GM21528 (cell line): ENCODE data around the gene ZBTB46.
A peak's percentile ranks its signal among the peaks of the same experiment; 100 is the strongest.
"Not testable (repeated sequence)": the region's sequence is repeated elsewhere in the genome, so short reads cannot be mapped to it uniquely, and the experiment has no call there.

ENCODE experiments used
- ATAC-seq: cut with Tn5 transposase; IDR thresholded peaks from one replicate; pipeline ENCODE4 v1.9.1; 2021; ENCODE audit warnings: mild to moderate bottlenecking, moderate library complexity; ENCODE audit not compliant: unreplicated experiment, low FRiP score

ZBTB46 gene

DNA sequence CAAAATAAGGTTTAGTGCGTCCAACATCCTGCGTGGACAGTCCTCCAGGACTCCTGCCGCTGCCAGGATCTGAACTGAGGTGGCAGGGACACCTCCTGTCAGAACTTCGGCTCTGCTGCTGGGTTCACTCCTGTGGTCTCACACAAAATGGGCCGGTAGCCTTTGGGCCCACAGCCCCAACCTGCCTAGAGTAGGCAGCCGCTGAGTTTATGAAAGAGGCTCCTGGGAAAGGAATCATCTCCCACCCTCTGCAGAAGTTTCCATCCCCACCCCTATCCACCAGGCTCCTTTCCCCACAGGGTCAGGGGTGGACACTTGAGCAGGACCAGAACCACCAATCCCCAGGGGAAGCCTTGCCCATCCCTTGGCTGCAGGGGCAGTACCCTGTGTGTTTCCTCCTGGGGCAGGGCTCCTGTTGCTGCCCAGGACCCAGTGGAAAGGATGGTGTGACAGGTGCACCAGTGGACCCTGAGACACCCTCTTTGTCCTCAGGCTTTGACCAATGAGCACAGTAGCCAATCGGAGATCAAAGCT, 28.2 kb upstream of the ZBTB46 start:
- ATAC-seq, result no peak

DNA sequence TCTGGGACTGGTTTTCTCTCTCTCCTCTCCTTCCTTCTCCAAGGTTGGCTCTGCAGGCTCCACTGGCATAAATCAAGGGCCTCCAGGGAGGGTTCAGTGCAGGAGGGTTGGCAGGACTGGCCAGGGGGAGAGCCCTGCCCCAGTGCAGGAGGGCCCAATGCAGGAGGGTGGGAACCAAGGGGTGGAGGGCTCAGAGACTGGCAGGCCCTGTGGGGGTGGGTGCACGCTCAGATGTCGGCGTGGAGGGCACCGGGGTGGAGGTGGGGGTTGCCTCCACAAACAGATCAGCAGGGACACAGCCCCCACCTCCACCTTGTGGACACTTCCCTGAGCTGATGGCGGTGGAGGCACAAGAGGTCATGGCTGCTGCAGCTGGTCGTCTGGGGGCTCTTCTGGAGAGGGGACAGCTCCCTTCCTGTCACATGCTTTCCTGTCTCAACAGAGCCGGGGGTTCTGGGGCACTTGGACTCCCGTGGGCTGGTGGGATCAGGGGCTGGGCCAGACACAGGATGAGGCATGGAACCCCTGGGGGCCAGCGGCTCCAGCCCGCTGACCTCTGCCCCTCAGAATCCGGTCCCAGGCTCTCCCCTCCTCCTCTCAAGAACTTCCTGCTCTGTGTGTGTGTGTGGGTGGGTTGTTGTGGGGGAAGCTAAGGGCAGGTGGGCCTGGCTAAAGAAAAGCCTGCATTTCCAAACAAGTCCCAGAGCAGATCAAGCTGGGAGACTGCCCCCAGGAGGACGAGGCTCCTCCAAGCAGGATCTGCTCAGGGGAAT, 27.5 kb upstream of the ZBTB46 start:
- no peak for ATAC-seq

DNA sequence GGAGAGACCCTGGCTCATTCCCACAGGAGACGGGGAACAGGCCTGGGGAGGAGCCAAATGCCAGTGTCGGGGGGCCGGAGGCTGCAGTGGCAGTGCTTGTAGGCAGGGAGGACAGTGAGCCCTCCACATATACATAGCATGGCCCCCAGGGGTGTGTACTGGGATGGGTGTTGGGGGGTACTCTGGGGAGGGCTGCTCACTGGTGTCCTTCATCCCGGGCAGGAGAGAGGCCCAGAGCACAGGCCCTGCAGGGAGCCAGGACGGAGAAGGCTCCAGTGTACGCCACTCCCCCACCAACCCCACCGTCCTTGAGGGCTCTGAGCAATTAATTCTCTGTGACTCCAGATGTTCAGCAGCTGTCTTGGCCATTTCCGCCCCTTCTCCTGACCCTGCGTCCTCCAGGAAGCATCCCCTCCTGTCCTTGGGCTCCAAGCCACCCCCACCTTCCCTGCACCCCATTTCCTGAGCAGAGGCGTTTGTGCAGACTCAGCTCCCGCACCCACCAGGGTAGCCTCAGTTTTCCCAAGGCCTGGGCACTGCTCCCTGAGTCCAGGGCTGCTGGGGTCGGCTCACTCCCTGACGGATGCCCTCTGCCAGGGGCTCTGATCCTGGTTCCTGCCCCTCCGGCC, 26.8 kb upstream of the ZBTB46 start:
- ATAC-seq, result no peak

DNA sequence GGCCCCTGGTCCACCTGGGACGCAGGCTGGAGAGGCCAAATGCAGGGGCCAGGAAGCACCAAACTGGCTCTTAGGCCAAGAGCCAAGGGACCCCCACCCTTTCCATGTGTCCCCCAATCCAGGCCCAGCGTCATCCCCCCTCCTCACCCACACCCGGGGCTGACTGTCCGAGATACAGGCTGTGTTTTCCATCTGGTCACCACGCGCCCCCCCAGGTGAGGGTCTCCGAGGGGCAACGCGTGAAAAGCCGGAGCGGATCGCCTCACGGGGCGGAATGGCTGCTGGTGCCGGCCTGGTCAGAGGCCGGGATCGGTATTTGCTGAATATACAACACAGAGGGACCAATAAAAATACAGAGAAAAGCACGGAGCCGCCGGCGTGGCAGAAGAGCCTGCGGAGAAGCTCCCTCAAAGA, 25.0 kb upstream of the ZBTB46 start:
- ATAC-seq, result no peak

DNA sequence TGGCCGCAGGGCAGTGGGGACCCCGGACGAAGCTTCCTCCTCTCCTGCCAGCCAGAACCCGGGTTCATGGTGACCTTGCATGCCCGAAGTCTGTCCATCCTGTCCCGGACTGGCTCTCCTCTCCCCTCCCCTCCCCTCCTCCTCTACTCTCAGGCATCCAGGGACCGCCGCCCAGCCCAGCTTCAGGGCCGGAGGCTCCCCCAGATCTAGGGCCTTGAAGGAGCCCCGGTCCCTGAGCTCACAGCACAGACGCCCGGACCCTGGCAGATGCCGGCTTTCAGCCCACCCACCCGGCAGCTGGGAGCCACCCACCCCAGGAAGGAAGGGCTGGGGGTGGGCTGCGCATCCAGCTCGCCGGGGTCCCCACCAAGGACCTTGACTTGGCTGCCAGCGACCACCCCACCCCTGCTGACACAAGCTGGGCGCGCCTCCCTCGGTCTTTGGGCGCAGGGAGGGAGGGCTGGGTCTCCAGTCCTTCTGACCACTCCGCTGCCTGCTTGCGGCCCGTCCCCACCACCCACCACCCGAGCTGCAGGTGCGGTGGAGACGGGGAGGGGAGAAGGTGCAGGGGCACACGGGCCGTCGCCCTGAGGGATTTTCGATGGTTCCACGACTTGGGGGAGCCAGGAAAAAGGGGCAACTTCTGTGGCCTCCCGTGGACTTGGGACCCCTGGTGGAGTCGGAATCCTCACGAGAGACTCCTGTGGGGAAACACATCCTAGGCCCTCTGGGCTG, 24.5 kb upstream of the ZBTB46 start:
- no peak for ATAC-seq

DNA sequence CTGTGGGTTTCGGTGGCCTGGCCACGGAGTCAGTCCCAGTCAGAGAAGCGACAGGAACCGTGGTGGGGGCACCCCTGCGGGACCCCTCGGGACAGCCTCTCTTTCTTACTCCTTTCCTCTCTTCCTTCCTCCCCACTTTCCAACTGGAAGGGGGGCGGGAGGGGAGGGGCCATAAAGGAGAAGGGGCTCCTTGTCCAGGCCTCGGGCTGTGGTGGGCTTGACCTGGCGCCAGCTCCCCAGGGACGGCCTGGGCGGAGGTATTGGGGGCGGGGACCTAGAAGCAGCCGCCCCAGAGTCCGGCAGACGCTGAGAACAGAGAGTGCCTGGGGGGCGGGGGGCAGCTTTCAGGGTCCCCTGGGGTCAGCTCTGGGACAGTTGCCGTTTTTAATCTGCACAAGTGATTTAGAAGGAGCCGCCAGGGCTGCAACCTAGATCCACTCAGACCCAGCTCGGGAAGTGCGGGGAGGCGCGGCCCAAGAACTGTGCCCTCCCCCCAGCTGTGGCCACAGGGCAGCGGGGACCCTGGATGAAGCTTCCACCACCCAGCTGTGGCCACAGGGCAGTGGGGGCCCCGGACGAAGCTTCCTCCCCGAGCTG, 23.8 kb upstream of the ZBTB46 start:
- ATAC-seq, result no peak

DNA sequence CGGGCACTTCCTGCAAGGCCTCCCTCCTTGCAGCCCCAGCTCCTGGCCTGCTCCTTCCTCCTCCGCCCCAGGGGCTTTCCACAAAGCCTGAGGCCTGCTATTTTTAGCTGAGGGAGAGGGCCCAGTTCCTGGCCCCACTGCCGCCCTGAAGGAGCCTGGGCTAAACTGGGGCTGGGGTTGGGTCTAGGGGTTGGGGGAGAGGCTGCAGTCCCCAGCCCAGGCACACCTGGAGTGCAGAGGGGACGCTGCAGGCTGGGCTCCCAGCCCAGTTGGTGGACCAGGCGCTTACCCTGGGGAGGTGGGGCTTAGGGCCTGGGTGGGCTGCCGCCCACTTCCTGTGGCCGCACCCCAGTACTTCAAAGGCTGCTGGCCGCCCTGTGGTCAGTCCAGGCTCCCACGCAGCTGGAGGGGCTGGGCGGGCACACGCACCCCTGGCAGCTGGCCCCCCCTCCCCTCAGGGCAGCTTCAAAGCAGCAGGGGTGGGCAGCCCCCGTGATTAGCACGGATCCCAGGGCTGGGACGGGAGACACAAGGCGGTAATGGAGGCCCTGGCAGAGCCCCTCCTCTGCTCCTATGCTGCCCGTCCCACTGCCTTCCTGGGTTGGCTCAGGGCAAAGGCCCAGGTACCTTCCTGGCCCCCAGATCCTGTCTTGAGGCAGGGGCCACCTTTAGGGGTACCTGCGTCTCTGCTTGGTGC, 23.2 kb upstream of the ZBTB46 start:
- ATAC-seq, result no peak

DNA sequence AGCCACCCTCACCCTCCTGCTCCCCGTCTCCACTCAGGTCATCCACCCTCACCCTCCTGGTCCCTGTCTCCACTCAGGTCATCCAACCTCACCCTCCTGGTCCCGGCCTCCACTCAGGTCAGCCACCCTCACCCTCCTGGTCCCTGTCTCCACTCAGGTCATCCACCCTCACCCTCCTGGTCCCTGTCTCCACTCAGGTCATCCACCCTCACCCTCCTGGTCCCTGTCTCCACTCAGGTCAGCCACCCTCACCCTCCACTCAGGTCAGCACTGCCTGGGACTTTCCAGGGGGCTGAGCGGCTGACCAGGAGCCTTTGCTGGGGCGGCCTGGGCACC, 22.6 kb upstream of the ZBTB46 start:
- not testable (repeated sequence) for ATAC-seq

DNA sequence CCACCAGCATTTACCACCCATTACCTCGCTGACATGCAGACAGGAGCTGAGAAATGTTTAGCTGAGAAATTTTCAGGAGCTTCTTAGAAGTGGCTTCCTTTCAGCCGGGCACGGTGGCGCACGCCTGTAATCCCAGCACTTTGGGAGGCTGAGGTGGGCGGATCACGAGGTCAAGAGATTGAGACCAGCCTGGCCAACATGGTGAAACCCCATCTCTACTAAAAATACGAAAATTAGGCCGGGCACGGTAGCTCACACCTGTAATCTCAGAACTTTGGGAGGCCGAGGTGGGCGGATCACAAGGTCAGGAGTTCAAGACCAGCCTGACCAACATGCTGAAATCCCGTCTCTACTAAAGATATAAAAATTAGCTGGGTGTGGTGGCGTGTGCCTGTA, 20.5 kb upstream of the ZBTB46 start:
- not testable (repeated sequence) for ATAC-seq

DNA sequence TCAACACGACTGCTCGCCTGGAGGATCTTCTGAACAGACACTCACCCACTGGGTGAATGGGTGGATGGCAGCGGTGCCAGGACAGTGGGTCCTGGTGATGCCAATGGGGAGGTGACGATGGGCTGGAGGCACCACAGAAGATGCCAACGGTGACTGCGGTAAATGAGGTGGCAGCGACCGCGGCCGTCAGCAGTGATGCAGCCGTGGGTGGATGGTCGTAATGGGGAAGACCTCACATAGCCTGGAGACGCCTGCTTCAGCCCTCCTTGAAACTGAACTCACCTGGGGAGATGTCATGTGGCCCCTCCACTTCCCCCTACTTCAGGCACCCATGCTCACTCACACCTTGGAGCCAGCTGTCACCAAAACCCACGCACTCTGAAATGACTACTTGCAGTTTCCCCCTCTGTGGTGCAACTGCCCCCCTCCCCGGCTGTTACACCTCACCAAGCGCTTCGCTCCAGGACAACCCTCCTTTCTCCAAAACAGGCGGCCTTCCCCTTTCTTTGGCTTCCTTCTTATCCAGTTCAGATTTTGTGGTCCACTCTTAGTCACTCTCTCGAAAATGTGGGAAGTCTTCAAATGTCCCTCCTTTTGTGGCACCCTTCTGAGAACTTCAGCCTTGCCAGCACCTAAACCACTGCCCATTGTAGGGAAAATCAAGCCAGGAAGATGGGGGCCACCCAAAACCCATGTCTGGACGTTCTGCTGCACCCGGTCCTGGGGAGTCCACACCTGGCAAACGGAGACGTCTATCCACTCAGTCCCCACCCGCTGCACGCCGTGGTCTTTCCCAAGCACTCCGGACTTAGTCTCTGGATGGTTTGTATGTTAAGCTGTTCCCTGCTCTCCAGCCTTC, 19.9 kb upstream of the ZBTB46 start:
- ATAC-seq, result peak; percentile 82

DNA sequence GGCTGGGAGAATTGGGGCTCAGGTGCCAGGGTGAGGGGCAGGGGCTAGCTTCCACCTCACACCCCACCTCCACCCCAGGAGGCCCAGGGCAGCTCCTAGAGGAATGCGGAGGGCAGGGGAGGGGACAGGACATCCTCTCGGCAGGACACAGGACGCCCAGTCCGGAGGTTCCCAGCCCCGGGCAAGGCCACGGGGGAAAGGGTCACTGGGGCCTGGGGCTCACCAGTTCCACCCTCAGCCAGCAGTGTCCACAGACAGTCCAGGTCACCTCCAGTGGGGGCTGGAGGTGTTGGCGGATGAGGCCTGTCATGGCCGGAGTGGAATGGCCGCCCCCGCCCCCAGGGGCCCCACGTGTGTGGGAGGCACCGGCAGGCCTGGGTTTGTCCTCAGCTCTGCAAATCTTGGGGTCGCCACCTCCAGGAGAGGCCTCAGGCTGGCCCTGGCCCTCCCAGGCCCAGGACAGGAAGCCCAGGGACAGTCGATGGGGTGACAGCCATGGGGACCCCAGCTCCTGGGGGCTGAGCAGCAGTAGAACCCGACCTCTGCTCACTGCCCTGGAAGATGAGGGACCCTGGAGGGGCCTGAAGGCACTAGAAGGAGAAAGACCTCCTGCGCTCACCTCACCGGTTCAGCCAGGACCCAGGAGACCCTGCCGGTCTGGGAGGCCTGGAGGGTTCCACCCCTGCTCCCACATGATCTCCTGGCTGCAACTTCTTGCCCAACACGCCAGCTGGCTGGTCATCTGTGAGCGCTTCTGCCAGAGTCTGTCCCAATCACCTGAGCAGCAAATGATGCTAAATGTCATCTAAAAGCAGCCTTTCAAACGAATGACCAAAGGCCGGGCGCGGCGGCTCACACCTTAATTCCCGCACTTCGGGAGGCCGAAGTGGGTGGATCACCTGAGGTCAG, 17.2 kb upstream of the ZBTB46 start:
- no peak for ATAC-seq

DNA sequence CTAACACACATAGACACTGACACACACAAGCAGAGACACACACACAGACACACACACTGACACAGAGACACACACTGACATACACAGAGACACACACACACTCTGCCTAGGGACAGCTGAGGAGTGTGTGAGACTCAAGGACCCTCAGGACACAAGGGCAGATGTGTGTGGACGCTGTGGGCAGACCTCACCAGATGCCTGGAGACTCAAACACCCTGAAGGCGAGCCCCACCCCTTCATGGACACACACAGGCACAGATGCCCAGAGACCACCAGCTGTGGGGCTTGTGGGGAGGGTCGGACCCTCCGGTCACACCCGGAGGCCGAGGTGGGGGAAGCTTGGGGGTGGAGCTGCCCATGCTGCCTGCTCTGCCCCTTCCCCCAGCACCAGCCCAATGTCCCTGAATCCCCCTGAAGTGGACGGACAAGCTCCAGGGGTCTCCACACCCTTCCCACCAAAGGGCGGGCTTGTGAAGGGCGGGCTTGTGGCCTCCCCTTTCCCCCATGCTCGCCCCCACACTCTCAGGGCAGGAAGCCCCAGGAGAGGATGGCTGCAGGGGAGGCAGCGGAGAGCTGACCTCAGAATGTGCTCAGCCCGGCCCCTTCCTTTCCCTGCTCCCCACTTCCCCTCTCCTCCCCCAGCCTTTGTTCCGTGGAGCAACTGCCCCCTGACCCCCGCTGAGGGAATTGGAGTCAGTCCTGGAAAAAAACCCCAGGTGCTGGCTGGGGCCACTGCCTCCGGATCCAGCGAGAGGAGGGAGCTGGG, 16.4 kb upstream of the ZBTB46 start:
- ATAC-seq, result no peak

DNA sequence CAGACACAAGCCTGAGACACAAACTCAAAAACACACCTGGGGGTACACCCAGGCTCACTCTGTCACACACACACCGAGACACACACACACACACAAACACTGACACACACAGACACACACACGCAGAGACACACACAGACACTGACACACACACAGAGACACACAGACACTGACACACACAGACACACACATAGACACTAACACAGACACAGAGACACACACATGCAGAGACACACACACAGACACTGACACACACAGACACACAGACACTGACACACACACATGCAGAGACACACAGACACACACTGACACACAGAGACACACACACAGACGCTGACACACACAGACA, 15.8 kb upstream of the ZBTB46 start:
- ATAC-seq, result no peak

DNA sequence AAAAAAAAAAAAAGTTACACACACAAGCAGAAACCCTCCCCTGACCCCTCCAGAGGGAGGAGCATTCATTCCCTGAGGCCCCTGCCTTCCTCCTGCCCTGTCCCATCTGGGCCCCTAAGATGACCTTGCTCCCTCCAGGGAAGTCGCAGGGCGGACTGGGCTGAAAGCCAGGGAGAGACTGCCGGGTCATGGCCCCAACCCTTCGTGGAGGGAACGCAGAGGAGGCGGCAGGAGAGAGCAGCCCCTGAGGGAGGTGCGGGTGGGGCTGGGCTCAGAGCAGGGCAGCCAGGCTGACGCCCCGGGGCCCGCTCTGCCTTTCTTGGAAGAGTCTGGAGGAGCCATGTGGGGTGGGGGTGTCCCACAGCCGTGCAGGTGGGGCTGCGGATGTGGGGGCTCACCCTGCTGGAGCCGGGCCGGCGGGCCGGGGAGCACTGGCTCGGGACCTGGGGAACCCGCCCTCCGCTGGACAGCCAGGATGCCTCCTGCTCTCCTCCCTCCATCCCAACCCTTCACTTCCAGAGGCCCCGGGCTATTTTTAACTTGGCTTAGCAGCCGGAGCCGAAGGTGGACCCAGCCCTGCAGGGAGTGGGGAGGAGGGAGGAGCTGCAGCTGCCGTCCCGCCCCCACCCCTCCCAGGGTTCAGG, 15.2 kb upstream of the ZBTB46 start:
- ATAC-seq, result no peak

DNA sequence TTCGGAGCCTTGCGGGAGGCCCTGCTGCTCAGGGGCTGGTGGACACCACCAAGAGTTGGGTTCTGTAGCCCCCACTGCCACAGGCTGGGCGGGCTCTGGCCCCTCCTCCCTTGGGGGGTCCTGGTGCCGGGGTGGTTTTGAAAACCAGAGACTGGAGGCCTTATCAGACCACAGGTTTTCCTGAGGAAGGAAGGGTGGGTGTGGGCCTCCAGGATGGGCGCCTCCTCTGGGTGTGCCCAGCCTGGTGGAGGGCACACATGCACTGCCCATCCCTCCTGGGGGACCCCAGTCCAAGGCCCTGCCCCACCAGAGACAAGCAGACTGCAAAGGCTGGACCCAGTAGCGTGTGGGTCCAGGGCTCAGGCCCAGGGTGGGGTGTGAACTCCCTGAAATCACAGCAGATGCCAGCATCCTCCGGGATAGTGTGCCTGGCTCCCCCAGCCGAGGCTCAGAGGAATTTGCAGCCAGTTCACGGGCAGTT, 13.5 kb upstream of the ZBTB46 start:
- no peak for ATAC-seq

DNA sequence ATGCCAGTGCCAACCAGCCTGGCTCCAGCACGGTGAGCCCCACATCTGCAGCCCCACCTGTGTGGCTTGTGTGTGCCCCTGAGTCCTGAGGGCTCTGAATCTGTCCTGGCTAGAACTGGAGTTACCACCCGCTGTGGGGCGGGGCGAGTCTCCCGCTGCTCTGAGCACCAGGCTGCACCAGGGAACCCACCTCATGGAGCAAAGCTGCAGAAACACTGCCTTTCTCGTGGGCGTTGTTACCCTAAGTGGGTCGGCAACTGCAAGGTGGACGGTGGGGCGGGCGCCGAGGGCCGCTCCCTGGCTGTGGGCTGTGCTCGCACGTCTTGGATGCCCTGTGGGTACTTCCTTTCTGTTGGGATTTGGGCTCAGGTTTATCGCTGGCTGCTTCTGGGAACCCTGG, 12.7 kb upstream of the ZBTB46 start:
- no peak for ATAC-seq

DNA sequence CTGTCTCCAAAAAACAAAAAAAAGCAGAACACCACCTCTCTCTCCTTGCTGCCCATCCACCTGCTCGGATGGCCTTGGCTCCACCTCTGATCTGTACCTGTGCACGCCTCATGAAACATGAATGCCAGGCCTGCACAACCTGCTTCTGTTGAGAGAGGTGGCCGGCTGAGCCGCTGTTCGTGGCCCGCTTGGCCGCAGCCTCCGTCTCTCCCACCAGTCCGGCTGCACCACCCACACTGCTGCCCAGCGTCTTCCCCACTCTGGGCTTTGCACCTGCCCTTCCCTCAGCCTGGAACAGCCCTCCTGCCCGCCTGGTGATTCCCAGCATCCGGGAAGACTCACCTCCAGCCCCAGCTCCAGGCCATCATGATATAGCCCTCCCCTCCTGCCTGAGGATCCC, 12.2 kb upstream of the ZBTB46 start:
- ATAC-seq, result no peak
